ENCODE data around the gene GPATCH2L.

Gene GPATCH2L

GRCh38 chr14:76135722-76136121 lies 16.0 kb upstream of the GPATCH2L start:
- in situ Hi-C loops (cut with HindIII; ENCODE audit: low sequenced_read_pairs): no loop called here

GRCh38 chr14:76136476-76137110 lies 15.1 kb upstream of the GPATCH2L start:
- in situ Hi-C loops (cut with HindIII; ENCODE audit: low sequenced_read_pairs): no loop called here

- in situ Hi-C loops (cut with HindIII; ENCODE audit: low sequenced_read_pairs): no loop called here
These were observed 13.5 kb upstream of the GPATCH2L start for GRCh38 chr14:76138119-76138757.

DNA sequence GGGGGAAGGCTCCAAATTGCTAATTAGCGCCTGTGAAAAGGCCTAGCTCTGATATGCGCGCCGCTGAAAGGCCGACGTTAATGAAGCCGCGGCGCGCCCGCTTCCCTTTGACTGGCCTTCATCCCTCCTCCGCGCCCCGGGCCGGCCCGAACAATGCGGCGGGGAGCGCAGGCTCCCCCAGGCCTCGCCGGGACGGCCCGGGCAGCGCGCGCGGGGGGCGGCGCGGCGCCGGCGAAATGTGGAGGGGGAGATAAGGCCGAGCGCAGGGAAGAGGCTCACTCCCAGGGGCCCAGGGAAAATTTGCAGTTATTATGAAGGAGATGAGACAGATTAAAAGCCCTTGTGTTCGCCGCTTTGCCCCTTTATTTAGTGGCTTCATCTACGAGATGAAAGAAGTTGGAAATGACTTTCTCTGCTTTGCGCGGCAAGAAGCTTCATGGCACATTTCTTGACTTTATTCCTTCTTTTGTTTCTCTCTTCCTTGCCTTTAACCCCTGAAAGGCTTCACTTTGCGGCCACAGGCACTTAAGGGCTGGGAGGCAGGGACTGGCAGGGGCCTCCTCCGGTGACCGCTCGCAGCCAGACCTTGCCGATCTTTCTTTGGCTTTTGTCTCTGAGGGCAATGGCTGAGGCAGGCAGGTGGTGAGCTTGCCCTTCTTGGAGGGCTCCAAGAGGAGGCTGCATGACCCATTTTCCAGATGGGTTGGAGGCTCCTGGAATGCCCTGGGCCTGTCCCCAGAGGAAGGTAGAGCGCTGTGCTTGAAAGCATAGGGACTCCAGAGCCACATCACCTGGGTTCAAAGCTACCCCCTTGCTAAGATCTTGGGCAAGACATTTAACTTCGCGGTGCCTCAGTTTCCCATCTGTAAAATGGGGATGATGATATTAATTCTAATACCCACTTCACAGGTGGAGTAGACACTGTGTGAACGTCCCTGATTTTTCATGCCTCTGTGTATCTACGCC lies 12.7 kb upstream of the GPATCH2L start:
- in situ Hi-C loops (cut with HindIII; ENCODE audit: low sequenced_read_pairs): no loop called here

- in situ Hi-C loops (cut with HindIII; ENCODE audit: low sequenced_read_pairs): no loop called here
These were observed 8.1 kb upstream of the GPATCH2L start for GRCh38 chr14:76143642-76144041.

GRCh38 chr14:76146976-76147375 lies 4.7 kb upstream of the GPATCH2L start:
- in situ Hi-C loops (cut with HindIII; ENCODE audit: low sequenced_read_pairs): no loop called here

- in situ Hi-C loops (cut with HindIII; ENCODE audit: low sequenced_read_pairs): no loop called here
These were observed 2.5 kb upstream of the GPATCH2L start for GRCh38 chr14:76149196-76149595.

- in situ Hi-C loops (cut with HindIII; ENCODE audit: low sequenced_read_pairs): no loop called here
These were observed 585 bp downstream of the GPATCH2L start for GRCh38 chr14:76152333-76152681.

DNA sequence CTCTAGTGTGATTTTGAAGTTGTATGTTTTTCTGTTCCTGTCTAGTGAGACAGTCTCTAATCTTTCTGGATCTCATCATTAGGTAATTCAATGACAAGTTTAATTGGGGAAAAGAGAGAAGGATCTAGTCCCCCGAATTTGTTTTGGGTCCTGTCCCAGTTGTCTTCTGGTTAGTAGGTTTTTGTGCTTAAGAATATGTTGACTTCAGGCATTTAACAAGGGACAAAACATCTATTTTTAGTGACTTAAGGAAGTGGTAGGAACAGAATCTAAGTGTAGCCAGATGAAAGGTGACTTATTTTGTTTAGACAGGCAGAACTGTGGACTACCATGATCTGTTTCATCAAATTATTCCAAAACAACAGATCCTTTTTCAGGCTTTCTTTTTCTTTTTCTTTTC lies 2.2 kb downstream of the GPATCH2L start:
- in situ Hi-C loops (cut with HindIII; ENCODE audit: low sequenced_read_pairs): no loop called here

GRCh38 chr14:76154539-76155126 lies 2.9 kb downstream of the GPATCH2L start:
- in situ Hi-C loops (cut with HindIII; ENCODE audit: low sequenced_read_pairs): no loop called here

GRCh38 chr14:76163668-76164363 lies 12.1 kb downstream of the GPATCH2L start:
- in situ Hi-C loops (cut with HindIII; ENCODE audit: low sequenced_read_pairs): no loop called here

DNA sequence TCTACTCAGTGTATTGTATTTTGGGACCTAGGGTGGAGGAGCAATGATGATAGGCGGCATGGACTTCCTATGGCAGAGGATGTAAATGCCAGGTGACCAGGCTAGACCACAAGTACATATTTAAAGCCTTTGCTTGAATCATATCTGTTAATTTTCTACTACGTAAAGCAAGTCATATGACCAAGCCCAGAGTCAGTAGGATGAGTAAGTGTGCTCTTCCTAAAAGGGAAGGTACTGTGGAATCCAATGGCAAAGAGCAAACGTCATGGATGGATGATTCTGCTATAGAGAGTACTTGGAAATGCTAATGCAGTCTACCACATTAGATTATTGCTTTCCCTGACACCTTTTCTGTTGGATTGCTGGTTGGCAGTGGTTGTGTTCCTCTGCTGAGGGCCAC lies 16.8 kb downstream of the GPATCH2L start:
- in situ Hi-C loops (cut with HindIII; ENCODE audit: low sequenced_read_pairs): no loop called here

- in situ Hi-C loops (cut with HindIII; ENCODE audit: low sequenced_read_pairs): no loop called here
These were observed 18.1 kb downstream of the GPATCH2L start for GRCh38 chr14:76169776-76170175.

GRCh38 chr14:76174982-76175381 lies 23.3 kb downstream of the GPATCH2L start:
- in situ Hi-C loops (cut with HindIII; ENCODE audit: low sequenced_read_pairs): no loop called here

GRCh38 chr14:76175942-76176341 lies 24.2 kb downstream of the GPATCH2L start:
- in situ Hi-C loops (cut with HindIII; ENCODE audit: low sequenced_read_pairs): no loop called here

- in situ Hi-C loops (cut with HindIII; ENCODE audit: low sequenced_read_pairs): no loop called here
These were observed 29.8 kb downstream of the GPATCH2L start for GRCh38 chr14:76181546-76181945.

DNA sequence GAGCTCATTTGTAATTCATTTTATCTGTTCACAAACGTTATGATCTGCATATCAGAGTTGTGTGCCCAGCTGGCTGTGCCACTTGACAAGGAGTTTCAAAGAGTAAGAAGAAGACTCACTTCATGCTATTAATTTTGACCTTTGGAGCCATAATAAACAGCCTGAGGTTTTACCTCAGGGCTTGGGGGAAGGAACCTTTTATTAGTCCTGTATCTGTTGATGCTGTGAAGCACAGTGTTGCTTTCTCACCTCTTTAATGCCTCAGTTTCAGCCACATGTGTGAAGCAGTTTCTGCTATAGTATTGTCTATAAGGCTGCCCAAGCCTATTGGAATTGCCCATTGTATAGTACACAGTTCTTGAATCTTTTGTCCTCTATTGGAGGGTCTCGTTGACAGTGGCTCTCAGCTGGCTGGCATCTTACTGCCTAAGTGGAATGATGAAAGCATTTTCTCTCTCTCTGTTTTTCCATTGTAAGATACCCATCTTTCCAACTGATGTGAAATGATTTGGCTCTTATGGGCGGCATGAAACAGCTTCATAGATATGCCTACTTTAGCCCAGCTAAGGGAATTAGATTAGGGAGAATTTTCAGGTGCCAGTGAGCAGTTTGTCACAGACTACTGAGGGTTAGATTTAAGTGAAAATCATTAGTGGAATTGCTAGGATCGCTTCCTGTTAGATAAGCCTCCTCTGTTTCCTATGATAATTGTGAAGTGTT lies 34.7 kb downstream of the GPATCH2L start:
- in situ Hi-C loops (cut with HindIII; ENCODE audit: low sequenced_read_pairs): no loop called here

- in situ Hi-C loops (cut with HindIII; ENCODE audit: low sequenced_read_pairs): no loop called here
These were observed 39.6 kb downstream of the GPATCH2L start for GRCh38 chr14:76191297-76191696.

DNA sequence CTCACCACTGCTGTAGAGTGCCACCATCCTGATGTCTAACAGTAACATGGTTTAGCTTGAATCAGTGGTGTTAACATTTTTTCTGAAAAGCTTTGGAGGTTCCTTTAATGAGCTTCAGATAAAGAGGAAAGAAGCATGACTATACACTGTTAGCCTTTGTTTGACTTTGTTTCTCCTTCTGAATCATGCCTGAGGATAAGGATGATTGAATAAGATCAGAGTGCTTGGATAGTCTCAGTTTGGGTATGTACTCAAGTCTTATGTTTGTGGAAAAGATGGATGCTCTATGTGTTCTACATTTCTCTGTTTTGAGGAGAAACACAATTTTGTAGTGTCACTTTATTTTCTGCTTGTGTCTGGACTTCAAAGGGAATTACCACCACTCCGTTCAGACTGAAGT lies 42.0 kb downstream of the GPATCH2L start:
- in situ Hi-C loops (cut with HindIII; ENCODE audit: low sequenced_read_pairs): no loop called here

- in situ Hi-C loops (cut with HindIII; ENCODE audit: low sequenced_read_pairs): no loop called here
These were observed 42.6 kb downstream of the GPATCH2L start for GRCh38 chr14:76194327-76194726.

Data from DLD1 (cell line).